T-helper 1 cell treated with Interleukin-12 subunit alpha and Interleukin-12 subunit beta and Interleukin-4 antibody, amounts not matched to agents 30 ng/mL and 1 ng/mL, for 36 hours (primary cell): Measurements from ENCODE around the gene PAN2. TPM values are rescaled to one million over a fixed set of nuclear protein-coding genes. Genes with fewer than 3 reads are reported as not detected.
"Not testable (repeated sequence)": the region's sequence is repeated elsewhere in the genome, so short reads cannot be mapped to it uniquely, and the experiment has no call there.

Source experiments
- intact Hi-C: fragments of 100-400 bp; cut with micrococcal nuclease; formaldehyde crosslinking; loops from one replicate; pipeline ENCODE4 v1.15.1; 2024
- total RNA-seq: library from RNA; stranded (reverse); gene quantifications from 2 replicates; pipeline ENCODE4 v1.2.3, GENCODE V29; 2022

The PAN2 gene
- total RNA-seq, 1 donor from 2014 or later = 44.2 TPM

DNA sequence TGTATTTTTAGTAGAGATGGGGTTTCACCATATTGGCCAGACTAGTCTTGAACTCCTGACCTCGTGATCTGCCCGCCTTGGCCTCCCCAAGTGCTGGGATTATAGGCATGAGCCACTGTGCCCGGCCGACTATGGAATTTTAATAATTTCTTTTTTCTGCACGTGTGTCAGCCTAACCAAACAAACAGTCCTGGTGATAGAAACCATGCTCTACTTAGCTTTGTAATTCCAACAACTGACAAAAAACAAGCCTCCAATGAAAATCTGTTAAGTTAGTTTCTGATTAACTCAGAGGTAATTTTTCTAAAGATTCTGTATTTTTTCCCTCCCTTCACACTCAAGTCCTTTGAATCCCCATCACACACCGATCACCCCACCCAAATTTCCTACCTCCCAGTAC, 51.8 kb downstream of the PAN2 start:
- intact Hi-C loops = no loop called here

DNA sequence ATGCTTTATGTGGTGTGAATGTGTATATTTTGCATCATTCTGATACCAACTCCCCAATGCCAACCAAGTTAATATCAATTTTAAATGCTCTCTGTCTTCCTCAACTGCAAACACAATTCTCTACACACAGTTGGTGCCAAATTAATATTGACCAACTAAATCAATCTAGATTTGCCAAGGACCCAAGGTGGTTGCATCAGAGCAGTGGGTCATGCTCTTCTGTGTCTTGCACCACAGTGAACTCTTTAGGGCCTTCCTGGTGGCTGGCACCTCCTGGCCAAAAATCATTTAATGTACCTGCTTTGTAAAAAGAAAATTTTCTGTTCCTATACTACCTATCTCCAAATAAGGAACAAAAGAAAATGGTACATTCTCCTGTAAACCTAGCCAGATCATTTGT, 53.0 kb downstream of the PAN2 start:
- intact Hi-C loops = no loop called here

DNA sequence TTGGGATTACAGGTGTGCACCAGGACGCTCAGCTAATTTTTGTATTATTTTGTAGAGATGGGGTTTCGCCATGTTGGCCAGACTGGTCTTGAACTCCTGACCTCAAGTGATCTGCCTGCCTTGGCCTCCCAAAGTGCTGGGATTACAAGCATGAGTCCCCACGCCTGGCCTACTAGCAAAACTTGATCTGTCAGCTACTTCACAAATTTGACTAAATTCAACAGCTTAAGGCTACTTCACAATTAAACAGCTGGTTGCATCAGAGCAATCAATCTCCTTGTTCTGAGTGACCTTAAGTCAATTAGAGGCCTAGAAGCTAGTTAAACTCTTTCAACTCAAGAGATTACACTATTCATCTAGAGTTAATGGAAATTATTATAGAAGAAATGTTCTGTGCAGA, 54.9 kb downstream of the PAN2 start:
- intact Hi-C loops = no loop called here

DNA sequence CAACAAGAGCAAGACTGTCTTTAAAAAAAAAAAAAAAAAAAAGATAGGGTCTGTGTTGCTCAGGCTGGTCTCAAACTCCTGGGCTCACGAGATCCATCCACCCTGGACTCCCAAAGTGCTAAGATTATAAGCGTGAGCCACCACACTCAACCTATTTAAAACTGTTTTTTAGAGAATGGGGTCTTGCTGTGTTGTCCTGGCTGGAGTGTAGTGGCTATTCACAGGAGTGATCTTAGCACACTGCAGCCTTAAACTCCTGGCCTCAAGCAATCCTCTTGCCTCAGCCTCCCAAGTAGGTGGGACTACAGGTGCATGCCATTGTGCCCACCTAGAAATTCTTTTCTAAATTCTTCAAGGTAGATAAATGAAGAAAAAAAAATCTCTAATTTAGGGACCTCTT, 59.5 kb downstream of the PAN2 start:
- intact Hi-C loops = no loop called here

DNA sequence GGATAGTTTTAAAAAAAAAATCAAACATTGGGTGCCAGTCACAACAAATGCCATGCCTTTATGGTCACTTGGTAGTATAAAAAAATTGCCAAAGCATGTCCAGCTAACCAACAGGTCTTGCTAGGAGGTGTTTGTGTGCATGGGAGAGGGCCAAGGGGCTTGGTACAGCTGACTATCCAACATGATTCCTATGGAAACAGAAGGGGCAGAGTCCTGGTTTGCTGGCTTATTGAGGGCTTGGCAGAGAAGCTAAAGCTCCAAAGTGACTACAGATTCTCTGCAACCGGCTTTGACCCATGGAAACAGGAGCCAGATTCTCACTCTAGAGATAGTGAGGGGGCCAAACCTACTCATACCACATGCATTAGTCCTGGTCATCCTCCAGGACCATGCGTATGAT, 61.3 kb downstream of the PAN2 start:
- intact Hi-C loops = not testable (repeated sequence)

DNA sequence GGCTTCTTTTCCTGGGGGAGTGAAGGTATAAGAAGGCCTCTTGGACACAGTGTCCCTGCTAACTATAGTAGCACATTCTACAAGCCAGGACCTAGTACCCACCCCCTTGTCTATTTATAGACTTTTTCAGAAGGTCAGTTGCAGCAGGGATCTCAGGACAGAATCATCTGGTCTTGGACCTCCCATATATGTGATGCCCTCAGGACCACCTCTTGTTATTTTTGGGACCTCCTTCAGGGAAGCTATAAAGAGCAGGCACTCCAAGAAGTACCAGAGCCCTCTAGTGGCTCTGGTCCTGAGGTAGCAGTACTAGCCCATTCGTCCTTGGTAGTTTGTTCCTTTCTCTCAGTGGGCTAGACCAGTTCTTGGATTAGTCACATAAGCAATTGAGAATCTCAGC, 62.8 kb downstream of the PAN2 start:
- intact Hi-C loops = no loop called here

DNA sequence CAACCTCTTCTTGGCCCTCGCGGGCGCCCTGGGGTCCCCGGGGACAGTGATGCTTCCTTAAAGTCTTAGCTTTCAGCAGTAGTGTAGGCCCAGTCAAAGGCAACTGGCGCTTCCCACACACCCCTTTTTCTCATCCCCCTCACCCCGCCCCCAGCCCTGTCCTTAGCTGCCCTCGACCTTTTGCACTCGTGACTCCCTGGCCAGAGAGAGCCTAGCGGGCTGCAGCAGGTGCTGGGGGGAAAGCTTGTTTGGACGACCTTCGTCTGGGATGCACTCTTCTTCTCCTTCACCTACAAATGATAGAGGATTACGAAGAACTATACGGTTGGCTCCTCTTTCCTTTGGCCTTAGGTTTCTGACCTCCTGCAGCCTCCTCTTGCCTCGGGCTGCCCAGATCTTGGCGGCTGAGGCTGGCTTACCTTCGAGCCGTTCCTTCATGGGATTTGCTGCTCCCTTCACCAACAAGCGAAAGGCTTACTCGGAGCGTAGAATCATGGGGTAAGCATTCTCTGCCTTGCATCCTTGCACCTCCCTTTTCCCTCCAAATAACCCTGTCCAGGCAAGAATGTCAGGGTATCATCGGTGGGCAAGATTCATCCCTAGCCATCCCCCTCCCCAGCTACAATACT, 66.2 kb downstream of the PAN2 start:
- intact Hi-C loops = loop anchor here (1.0 to 2.0 kb wide), 5 partner anchors 71 to 201 kb away; partner anchors contain the start of genes IL23A and SPRYD4

DNA sequence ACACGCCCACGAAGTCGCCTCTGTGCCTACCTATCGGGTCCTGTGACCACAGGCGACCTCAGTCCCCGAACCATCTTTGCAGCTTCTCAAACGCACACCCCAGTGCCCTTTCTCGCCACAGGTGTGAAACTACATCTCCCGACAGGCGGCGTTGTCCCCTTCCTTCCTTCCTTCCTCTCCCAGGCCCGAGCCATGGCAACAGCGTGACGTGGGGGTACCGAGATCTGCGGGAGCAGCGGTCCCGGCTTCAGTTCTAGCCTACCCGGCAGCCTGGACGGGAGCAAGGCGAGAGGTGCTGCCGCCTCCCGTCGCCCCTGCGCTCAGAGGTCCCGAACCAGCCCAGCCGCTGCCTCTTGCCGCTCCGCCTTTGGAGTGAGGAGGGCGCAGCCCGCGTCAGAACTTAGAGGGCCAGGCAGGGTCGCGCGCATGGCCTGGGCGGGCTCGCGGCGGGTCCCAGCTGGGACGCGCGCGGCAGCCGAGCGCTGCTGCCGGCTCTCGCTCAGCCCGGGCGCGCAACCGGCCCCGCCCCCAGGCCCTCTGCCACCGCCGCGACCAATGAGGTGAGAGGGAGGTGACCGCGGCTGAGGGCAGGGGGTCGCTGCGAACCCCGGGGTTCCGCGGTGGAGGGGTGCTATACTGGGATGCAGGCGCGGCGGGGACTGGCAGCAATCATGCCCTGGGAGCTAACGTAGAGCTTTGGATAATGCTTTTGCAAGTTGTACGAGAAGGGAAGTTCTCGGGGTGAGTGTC, 66.9 kb downstream of the PAN2 start, which contains the start of gene COQ10A:
Gene COQ10A (plus strand): TSS at position 250 of the 750 bp plus-strand sequence. CDS start 177 bp downstream, at position 427.
- intact Hi-C loops = loop anchor here (1.0 to 2.0 kb wide), 12 partner anchors 9 to 294 kb away; partner anchors contain the start of genes ANKRD52, CS, IL23A and NABP2

Other genes with a start within 250 kb of the PAN2 start
- gene PA2G4, start 229.4 kb downstream of the PAN2 start, total RNA-seq = 254 and 261 TPM in 2 replicates
- 3,184 and 3,191 TPM in 2 replicates for gene RPL41, start 217.4 kb downstream of the PAN2 start, total RNA-seq
- 9.5 and 10.1 TPM in 2 replicates for gene ZC3H10, start 215.7 kb downstream of the PAN2 start, total RNA-seq
- 261 and 266 TPM in 2 replicates for gene ESYT1, start 205.7 kb downstream of the PAN2 start, total RNA-seq
- 52.2 and 61.9 TPM in 2 replicates for gene MYL6B, start 181.4 kb downstream of the PAN2 start, total RNA-seq
- gene MYL6, start 175.6 kb downstream of the PAN2 start, total RNA-seq = 1,662 and 1,663 TPM in 2 replicates
- gene SMARCC2, start 144.5 kb downstream of the PAN2 start, total RNA-seq = 140 and 147 TPM in 2 replicates
- 37.8 and 40.7 TPM in 2 replicates for gene RNF41, start 112.1 kb downstream of the PAN2 start, total RNA-seq
- 62.1 and 66.5 TPM in 2 replicates for gene NABP2, start 109.7 kb downstream of the PAN2 start, total RNA-seq
- 1.1 and 1.9 TPM in 2 replicates for gene SLC39A5, start 103.9 kb downstream of the PAN2 start, total RNA-seq
- gene ANKRD52, start 75.6 kb downstream of the PAN2 start, total RNA-seq = 57.8 and 74.9 TPM in 2 replicates
- 17.9 and 19.9 TPM in 2 replicates for gene COQ10A, start 67.1 kb downstream of the PAN2 start, total RNA-seq
- gene CS, start 33.7 kb downstream of the PAN2 start, total RNA-seq = 255 and 262 TPM in 2 replicates
- gene CNPY2, start 18.0 kb downstream of the PAN2 start, total RNA-seq = 141 and 153 TPM in 2 replicates
- 31.6 and 32.8 TPM in 2 replicates for gene IL23A, start 4.9 kb upstream of the PAN2 start, total RNA-seq
- 239 and 243 TPM in 2 replicates for gene STAT2, start 26.1 kb upstream of the PAN2 start, total RNA-seq
- not detected in 2 replicates for gene APOF, start 28.9 kb upstream of the PAN2 start, total RNA-seq
- gene TIMELESS, start 115.4 kb upstream of the PAN2 start, total RNA-seq = 37.6 and 40.5 TPM in 2 replicates
- not detected in 2 replicates for gene MIP, start 120.7 kb upstream of the PAN2 start, total RNA-seq
- gene SPRYD4, start 134.6 kb upstream of the PAN2 start, total RNA-seq = 4.6 and 4.8 TPM in 2 replicates
- 0.63 and 1.2 TPM in 2 replicates for gene GLS2, start 154.2 kb upstream of the PAN2 start, total RNA-seq
- gene RBMS2, start 187.8 kb upstream of the PAN2 start, total RNA-seq = 5.3 and 5.6 TPM in 2 replicates